Erythroblast (primary cell): ENCODE results near the gene SUPT4H1.

Source experiments
- GATA1 ChIP-seq: IDR thresholded peaks from 2 replicates; pipeline ENCODE4 v1.6.1; 2011; ENCODE audit warnings: low read depth, mild to moderate bottlenecking, control low read depth, low read length, moderate library complexity
- POLR2A ChIP-seq: IDR thresholded peaks from 2 replicates; pipeline ENCODE4 v1.6.1; 2011; ENCODE audit warnings: mild to moderate bottlenecking, low read length

DNA sequence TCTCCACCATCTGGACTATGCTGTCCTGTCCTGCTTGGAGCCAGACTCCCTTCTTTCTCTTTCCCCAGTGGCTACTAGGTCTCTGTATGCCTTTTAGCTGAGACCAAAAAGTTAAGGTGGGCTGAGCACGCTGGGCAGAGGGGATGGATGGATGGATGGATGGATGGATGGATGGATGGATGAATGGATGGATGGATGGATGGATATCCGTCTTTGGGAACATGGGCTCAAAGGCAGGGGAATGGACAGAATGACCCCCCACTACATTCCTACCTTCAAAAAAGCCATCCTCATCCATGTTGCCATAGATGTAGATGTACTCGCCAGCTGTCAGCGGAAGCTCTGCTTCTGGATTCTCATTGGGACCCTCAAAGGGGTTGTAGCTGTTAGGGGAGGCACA, 36.3 kb downstream of the SUPT4H1 start:
- no peak for TF ChIP-seq POLR2A
- no peak for TF ChIP-seq GATA1
